ENCODE data around the gene TYMP.

Gene TYMP

DNA sequence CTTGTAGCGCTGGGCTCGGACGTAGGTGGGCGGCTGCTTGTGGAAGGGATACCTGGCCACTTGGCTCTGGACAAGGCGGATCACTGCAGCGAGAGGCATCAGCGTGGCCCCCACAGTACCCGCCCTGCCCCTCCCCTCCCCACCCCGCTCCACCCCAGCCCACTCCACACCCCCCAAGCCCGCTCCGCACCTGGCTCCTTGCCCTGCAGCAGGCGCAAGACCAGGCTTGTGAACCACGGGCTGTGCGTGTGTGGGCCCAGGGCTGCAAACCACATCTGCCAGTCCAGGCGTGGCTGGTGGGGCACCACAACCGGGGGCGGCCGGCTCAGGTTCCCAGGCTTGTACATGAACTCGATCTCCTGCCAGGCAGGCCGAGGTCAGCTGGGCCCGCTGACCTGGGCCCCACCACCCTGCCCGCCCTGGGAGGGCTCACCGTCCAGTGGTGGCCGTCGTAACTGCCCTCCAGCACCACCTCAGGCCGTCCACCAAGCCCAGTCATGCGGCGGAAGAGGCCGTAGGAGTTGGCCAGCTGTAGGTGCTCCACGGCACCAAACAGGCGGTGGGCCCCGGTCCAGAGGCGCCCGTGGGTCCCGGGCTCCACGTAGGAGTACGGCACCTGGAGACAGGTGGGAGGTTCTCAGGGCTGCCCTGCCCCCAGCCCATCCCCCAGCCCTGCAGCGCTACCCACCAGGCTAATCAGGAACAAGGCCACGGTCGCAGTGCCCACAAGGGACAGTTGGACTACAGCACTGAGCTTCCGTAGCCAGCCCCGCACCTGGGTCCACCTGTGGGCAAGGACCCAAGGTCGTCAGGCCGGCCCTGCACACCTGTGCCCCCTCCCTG lies 25.2 kb downstream of the TYMP start:
- DNase-seq: no peak

DNA sequence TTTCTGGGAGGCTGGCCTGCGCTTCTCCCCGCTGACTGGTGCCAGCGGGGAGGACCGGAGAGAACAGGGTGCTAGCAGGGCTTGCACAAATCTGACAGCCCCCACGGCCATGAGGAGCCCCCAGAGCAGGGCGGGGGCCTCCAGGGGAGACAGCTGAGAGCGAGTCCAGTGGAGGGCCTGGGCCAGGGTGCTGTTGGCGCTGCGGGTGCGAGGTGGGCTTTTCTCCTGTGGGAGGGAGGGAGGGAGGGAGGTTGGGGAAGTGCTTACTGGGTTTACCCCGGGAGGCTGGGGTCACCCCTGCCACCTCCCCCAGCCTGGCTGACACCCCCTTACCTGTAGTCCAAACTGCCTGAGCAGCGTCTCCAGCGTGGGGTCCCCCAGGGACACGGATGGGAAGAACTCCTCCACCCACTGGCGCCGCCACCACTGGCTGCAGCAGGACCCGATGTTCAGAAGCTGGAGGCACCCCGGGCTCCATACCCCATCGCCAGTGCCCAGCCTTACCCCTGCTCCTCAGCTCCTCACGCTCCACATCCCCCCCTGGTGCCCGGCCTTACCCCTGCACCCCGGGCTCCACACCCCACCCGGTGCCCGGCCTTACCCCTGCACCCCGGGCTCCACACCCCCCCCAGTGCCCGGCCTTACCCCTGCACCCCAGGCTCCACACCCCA lies 26.2 kb downstream of the TYMP start:
- no peak for DNase-seq

DNA sequence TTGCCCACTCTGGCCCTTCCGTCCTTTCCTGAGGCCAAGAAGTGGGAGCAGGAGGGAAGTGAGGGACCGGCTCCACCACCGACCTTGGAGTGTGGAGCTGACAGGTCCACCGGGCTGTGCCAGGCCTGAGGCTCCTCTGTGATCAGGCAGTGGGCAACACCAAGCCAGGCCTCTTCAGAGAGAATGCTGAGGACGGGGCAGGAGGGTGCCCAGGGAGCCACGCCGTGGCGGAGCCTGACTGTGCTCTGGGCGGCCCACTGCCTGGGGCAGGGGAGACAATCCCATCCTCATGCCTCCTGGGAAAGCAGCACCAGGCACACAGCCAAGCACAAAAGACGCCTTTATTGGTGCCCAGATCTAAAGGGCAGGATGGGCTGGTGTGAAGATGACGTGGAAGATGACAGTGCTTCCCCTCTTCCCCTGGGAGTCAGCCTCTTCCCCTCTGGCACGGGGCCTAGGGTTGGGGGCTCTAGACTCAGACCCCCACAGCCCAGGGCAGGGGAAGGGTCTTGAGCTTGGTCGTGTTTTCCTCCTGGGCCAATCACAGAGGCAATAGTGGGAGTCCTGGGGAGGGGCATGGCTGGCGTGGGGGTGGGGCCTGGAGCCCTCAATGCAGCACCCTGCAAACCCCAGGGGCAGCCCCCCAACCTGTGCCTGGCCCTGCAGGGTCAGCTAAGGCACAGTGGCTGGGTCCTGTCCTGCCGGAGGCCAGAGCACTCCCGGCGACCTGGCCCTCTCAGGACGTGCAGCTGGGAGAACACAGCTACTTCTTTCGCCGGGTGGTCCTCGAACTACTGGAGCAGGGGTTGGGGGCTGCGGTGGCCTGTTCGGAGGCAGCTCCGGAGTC lies 27.0 kb downstream of the TYMP start:
- no peak for DNase-seq

DNA sequence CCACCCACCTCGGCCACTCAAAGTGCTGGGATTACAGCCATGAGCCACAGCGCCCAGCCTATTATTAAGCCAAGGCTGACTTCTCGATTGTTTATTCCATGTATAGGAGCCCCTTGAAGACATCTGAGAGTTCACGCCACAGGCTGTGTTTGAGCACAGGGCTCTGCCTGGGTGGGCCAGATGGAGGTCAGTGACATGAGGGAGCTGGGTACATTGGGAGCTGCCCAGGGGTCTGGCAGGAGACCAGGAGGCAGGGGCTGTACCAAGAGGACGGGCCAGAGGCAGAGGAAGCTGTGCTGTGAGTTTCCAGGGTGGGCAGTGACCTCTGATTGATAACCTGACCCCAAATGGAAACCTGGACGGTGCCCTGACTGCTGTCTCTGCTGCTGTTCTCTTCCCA lies 27.7 kb downstream of the TYMP start:
- no peak for DNase-seq

DNA sequence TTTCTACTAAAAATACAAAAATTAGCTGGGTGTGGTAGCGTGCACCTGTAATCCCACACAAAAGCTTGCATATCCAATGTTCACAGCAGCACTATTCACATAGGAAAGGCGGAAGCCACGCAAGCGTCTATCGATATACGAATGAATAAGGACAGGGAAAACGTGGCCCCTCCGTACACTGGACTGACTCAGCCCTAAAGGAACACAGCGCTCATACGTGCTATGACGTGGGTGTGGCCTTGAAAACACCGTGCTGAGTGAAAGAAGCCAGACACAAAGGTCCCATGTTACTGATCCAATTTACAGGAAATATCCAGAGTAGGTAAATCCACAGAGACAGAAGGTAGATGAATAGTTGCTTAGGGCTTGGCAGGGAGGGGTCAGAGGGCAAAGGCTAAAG lies 29.4 kb downstream of the TYMP start:
- DNase-seq: no peak

DNA sequence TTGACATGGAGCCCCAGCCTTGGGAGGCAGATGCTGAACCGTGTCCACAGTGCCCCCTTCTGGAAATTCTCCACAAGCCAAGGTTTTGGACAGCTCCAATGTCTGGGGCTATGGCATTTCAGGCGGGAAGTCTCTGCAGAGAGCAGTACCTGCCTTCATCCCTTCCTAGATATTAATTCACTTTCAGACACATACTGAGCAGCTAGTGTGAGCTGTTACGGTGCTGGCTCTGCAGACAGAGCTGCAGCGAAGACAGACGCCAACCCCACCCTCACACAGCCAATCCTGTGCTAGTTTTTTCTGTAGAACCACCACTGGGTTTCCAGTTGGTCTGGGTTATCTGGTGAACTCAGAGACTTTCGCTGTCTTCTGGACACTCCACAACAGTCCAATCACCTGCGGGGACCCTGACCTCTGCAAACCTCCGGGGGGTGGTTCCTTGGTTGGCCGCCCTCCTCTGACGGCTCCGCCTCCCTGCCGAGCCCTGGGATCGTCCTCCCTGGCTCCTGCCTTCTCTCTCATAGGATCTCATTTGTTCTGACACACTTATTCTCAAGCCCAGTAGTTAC lies 31.4 kb downstream of the TYMP start:
- no peak for DNase-seq

DNA sequence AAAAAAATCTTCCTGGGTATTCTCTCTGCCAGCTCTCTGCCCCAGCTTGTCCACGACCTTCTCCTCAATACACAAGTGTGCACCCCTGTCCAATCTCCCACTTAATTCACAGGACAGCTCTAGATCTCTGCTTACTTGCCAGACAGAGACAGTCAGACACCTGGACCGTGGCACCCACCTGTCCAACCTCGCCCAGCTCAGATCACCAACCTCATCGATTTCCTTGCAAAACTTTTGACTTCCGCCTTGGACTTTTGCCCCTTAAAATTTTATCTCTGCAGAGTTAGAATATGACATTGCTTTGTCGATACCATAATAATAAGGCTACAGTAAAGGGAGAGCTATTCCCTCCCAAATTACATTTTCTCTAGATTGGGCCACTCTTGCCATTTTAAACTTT lies 32.7 kb downstream of the TYMP start:
- no peak for DNase-seq

DNA sequence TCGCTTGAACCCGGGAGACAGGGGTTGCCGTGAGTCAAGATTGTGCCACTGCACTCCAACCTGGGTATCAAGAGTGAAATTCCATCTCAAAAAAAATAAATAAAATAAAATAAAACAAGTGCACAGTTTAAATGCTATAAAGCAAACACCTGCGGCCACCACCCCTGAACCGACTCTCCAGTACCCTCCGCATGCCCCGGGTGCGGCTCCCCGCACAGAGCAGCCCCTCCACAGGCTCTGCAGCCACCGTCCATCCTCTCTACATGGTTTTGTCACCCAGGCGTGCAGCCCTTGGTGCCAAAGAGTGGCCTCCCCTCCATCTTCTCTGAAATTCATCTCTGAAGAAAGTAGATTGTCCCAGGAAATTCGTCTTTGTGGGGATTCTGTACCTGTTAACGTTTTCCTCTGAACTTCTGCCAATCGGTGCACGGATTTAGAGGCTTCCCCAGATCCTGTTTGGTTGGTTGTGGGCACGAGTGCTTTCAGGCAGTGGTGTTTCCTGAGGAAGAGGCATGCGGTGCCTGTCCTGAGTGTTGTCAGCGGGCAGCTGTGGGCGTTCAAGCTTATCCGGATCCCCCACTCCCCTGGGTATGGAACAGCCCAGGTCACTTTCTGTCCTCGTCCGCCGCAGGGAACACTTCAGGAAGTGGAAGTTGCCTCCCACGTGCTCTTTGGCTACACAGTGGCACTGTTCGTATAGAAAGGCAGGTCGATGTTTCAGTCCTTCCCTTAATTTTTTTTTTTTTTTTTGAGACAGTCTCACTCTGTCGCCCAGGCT lies 39.1 kb downstream of the TYMP start:
- DNase-seq: no peak

DNA sequence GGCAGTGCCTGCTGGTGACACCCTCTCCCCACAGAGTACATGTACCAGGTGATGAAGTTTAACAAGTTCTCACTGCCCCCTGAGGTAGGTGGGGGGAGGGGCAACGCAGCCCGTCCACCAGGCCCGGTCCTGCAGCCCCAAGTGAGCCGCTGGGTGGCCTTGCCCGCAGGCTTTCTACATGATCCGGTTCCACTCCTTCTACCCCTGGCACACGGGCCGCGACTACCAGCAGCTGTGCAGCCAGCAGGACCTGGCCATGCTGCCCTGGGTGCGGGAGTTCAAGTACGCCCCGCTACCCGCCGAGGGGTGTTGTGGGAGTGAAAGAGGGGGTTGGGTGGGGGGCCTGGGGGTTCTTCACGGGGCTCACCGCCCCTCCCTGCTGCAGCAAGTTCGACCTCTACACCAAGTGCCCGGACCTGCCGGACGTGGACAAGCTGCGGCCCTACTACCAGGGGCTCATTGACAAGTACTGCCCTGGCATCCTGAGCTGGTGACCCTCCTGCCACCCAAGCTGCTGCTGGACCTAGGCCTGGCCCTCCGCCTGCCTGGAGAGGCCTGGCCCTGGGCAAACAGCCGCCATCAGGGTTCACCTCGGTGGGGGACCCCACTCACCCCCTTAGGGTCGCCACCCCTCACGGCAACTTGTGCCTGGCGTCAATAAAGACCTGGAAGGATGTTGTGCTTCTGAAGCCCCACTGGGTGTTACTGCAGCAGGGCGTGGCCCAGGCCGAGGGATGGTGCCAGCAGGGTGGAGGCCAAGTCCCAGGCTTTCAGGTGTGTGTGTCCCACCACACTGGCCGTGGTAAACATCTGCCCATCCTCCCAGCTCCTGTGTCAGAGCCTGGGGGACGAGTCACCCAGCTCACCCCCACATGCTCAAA lies 40.2 kb downstream of the TYMP start:
- DNase-seq: no peak

DNA sequence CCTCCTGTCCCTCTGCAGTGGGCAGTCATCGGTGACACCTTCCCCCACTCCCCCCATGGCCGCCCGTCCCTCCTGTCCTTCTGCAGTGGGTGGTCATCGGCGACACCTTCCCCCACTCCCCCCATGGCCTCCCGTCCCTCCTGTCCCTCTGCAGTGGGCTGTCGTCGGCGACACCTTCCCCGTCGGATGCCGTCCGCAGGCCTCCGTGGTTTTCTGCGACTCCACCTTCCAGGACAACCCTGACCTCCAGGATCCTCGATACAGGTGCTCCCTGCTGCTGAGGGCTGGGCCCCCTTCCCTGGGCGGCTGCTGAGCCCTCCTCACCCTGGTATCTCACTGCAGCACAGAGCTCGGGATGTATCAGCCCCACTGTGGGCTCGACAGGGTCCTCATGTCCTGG lies 40.9 kb downstream of the TYMP start:
- DNase-seq: no peak

DNA sequence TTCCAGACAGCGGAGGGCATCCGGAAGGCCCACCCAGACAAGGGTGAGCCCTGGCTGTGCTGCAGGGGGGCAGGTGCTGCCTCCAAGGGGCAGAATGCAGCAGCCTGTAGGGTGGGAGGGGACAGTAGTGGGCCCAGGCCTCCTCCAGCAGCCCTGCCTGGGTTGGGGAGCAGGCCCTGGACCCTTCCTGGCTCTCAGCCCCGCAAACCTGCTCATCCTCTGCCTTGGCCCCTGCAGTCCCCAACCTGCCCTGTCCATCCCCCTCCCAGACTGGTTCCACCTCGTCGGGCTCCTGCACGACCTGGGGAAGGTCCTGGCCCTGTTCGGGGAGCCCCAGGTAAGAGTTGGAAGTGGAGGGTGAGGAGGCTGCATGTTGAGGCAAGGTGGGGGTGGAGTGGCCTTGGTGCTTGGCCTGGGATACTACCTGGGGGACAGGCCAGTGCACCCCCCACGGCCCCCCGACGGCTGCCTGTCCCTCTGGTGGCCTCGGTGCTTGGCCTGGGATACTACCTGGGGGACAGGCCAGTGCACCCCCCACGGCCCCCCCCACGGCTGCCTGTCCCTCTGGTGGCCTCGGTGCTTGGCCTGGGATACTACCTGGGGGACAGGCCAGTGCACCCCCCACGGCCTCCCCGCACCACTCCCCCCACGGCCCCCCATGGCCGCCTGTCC lies 41.7 kb downstream of the TYMP start:
- no peak for DNase-seq

DNA sequence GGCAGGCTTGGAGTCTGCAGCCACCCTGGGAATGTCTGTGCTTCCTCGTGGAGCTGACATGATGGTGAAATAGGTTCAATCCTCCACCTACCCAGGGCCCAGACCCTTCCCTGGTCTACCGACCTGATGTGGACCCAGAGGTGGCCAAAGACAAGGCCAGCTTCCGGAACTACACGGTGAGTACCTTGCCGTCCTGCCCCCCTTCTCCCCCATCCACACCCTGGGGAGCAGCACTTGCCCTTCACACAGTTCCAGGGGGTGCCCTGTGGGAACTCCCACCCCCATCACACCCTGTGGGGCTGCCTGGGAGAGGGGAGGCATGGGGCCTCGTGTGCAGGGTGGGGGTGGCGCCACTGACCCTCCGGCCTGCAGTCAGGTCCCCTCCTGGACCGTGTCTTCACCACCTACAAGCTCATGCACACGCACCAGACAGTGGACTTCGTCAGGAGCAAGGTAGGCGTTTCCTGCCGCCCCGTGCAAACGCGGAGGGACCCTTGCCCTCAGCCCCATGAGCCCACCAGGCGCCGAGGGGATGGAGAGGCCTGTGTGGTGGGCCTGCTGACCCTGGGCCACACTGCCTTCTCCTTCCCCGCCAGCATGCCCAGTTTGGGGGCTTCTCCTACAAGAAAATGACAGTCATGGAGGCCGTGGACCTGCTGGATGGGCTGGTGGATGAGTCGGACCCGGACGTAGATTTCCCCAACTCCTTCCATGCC lies 42.4 kb downstream of the TYMP start:
- no peak for DNase-seq

DNA sequence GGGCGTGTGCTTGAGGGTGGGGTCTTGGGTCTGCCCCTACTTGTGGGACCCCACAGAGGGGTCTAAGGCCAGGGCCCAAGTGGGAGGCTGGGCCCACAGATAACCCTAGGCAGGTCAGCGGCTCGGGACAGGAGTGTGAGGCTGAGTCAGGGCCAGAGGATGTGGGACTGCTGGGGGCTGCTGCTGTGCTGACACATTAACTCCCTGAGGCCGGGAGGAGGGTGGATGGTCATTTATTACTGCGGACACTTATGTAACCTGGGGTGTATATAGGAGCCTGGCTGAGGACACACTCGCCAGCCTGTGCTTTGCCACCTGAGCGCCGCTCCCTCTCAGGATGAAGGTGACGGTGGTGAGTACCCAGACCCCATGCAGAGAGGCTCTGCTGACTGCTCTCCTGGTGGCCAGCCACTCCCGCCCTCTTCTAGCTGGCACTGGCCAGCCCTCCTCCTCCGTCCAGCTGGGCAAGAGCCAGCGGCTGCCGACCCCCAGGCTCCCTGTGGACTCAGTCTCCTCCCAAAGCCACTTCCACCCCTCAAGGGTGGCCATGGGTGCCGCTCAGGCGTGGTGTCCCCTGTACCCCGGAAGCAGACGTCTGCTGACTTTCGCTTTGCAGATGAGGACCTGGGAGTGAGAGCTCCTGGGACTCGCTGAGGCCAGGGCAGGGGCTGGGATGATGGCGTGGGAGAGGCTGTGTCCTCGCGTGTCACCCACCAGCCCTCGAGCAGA lies 43.1 kb downstream of the TYMP start, which contains the start of gene MIOX:
MIOX (plus strand) TSS at position 299 of the 729 bp plus-strand sequence; CDS start at position 338, 39 bp downstream.
- no peak for DNase-seq

DNA sequence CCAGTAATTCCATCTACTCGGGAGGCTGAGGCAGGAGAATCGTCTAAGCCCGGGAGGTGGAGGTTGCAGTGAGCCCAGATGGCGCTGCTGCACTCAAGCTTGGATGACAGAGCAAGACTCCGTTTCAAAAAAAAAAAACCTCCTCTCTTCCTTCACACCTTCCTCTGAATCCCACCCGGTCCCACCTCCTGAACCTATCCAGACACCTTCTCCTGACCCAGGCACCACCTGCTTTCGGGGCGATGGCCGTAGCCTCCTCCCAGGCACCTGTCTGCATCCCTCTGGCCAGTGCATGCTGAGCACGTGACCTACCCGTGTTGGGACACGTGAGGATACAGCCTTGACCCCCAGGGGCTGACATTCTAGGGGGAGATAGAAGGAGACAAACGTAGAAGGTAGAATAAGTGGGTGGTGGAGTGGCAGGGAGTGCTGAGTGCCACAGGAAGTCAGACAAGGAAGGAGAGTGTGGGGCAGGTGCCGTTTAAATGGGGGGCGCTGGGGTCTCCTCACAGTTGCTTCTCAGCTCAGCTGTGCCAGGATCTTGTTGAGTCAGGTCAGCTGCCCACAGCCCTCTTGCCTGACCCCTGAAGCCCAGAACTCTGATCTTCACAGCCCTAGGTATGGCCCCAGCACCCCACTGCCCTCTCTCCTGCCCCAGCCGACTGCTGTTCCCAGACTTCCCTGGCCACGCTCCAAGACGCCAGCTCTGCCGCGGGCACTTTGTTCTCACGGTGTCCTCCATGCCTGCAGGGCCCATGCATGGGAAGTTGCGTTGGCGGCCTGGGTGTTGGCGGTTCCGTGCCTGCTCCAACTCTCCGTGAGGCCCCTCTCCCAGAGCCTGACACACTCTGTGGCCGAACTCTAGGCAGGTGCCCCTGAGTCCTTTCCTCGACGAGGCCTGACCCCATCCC lies 44.3 kb downstream of the TYMP start:
- no peak for DNase-seq

DNA sequence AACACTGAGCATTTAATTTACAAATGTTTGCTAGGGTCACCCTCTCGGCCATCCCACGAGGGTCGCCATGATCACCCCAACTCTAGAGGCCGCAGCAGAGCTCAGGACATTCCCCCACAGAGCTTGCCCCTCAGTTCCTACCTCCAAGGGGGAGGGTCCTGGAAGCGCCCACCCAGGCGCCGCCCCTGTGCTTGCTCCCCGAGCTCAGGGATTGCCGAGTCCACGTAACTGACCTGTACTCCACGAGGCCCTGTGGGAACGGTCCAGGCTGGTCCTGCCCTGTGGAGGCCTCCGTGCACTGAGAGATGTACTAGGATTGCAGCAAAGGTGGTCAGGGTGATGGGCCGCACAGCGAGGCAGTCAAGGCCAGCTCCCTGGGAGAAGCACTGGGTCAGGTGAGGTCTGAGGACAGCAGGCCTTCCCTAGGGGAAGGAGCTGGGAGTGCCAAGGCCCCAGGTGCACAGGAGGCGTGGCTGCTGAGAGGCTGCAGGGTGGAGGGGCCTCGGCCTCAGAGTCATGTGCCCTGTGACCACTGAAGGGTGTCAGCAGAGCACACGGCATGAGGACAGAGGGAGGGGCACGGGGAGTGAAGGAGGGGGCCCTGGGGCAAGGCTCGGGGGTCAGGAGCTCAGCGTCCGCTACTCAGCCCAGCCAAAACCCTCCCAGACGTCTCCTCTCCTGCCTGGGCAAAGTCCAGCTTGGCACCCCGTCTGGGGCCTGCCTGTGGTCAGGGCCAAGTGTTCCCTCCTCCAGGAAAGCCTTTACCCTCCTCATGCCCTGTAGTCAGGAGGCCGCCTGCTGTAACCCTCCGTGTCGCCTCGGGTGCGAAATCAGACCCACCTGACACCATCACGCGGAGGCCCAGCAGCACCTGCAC lies 45.6 kb downstream of the TYMP start:
- no peak for DNase-seq

DNA sequence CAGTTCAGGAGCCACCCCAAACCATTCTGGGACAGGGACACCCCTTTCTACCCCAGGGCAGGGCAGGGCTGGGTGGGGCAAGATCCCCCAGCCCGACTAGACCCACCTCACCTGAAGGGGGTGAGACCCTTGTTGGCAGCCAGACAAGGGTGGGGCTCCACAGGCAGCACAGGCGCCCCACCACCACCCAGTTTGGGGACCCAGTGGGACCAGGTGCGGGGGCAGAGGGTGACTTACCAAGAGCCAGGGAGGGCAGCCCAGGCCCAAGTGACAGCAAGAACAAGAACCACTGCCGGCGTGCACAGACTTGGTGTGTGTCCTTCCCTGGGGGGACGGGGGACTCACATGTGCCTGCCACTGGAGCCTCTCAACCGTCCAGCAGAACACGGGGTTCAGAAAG lies 46.3 kb downstream of the TYMP start:
- DNase-seq: no peak

DNA sequence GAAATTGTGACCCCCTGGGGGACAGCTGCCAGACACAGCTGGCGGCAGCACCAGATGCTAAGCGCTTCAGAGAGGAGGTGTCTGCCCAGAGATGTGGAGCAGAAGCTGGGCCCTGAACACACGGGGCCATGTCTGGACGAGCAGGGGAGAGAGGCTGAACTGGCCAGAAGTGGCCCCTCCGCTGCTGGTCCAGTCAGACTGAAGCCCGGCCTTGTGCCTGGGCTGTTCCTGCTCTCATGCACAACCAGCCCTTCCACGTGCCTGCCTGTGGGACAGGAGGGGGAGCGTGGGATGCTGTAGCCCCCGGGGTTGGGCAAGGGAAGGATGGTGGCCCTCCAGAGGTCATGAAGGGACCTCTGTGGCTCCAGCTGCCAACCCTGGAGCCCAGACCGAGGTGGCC lies 46.7 kb downstream of the TYMP start:
- no peak for DNase-seq
